Natural killer cell (primary cell): Measurements from ENCODE around the gene PPP1R9A. TPM values are rescaled to one million over a fixed set of nuclear protein-coding genes. Genes with fewer than 3 reads are reported as not detected.

ENCODE experiments used
- ATAC-seq, 3 donors: fragments of 150-1000 bp in 2 of 3; fragments of 200-7000 bp in 1 of 3; cut with Tn5 transposase; 1 replicate in 1 of 3; 2 replicates in 2 of 3; pipeline ENCODE4 v1.10.0; 2021; ENCODE audit warnings: mild to moderate bottlenecking in 2 of 3, moderate library complexity in 2 of 3
- DNase-seq, 2 donors: peaks; one replicate each; pipeline versions ENCODE4 v3.0.0 to v3.0.0-alpha.2; 2013 to 2021; ENCODE audit warnings: mixed read lengths in 1 of 2
- H3K27ac ChIP-seq: one replicate; pipeline ENCODE4 v1.5.1; 2013; ENCODE audit warnings: mild to moderate bottlenecking, low read length
- H3K27me3 ChIP-seq: one replicate; pipeline ENCODE4 v1.6.1; 2013; ENCODE audit warnings: low read length; ENCODE audit not compliant: control insufficient read depth, insufficient read depth
- H3K36me3 ChIP-seq: one replicate; pipeline ENCODE4 v1.6.1; 2013; ENCODE audit warnings: low read length; ENCODE audit not compliant: control insufficient read depth, insufficient read depth
- H3K4me1 ChIP-seq: one replicate; pipeline ENCODE4 v1.6.1; 2013; ENCODE audit warnings: low read length; ENCODE audit not compliant: control insufficient read depth, insufficient read depth
- H3K4me3 ChIP-seq: one replicate; pipeline ENCODE4 v1.5.1; 2013; ENCODE audit warnings: low read length
- H3K9me3 ChIP-seq: one replicate; pipeline ENCODE4 v1.6.1; 2013; ENCODE audit warnings: low read length; ENCODE audit not compliant: control insufficient read depth, insufficient read depth
- H3K27ac Mint-ChIP-seq, 2 donors: one replicate each; pipeline ENCODE4 v1.8.0; 2022; ENCODE audit warnings: mild to moderate bottlenecking in 2 of 2, mixed read lengths in 2 of 2, moderate library complexity in 1 of 2
- H3K27me3 Mint-ChIP-seq, 2 donors: one replicate each; pipeline ENCODE4 v1.8.0; 2022; ENCODE audit warnings: low read depth in 2 of 2, mixed read lengths in 2 of 2
- H3K36me3 Mint-ChIP-seq: one replicate; pipeline ENCODE4 v1.8.0; 2022; ENCODE audit warnings: mixed read lengths
- H3K4me1 Mint-ChIP-seq, 2 donors: one replicate each; pipeline ENCODE4 v1.8.0; 2022; ENCODE audit warnings: mixed read lengths in 2 of 2
- H3K4me3 Mint-ChIP-seq: one replicate; pipeline ENCODE4 v1.8.0; 2022; ENCODE audit warnings: mild to moderate bottlenecking, moderate library complexity, mixed read lengths
- H3K9me3 Mint-ChIP-seq, 2 donors: one replicate each; pipeline ENCODE4 v1.8.0; 2022; ENCODE audit warnings: mixed read lengths in 2 of 2
- CTCF ChIP-seq: fragments of 200-600 bp; IDR thresholded peaks from one replicate; pipeline ENCODE4 v1.8.0; 2022; ENCODE audit warnings: antibody characterized with exemption
- WGBS: methylation state at CpG from one replicate; pipeline ENCODE4 v1.1.7; 2013; ENCODE audit warnings: missing lambda C conversion rate; ENCODE audit not compliant: insufficient coverage; 5-methylcytosine and 5-hydroxymethylcytosine counted together
- intact Hi-C: fragments of 100-400 bp; cut with micrococcal nuclease; formaldehyde crosslinking; loops from one replicate; pipeline ENCODE4 v1.14.2; 2022
- total RNA-seq, 4 donors: library from RNA; stranded (reverse); fragments of 120-200 nt in 1 of 4; gene quantifications; one replicate each; pipeline versions ENCODE4 v1.2.3 to v1.2.4, GENCODE V29; 2013 to 2022

PPP1R9A gene
- total RNA-seq, 3 donors from 2014 or later (not counting 1 experiment from before 2014, with no cell fraction given): 1.6 to 6.0 (median 2.0) TPM

GRCh38 chr7:95317966-95318365, 410.6 kb downstream of the PPP1R9A start:
- H3K27me3 Mint-ChIP-seq: peaks cover 0 to 10% of the 10 kb centered on the region in 2 donors

GRCh38 chr7:95318501-95319100, 411.2 kb downstream of the PPP1R9A start:
- H3K9me3 Mint-ChIP-seq: no peaks in the 10 kb centered on the region
- 98% methylated on average over 5 of the region's 8 CpGs for WGBS
- no peak for TF ChIP-seq CTCF

More at GRCh38 chr7:95317966-95318365, 410.6 kb downstream of the PPP1R9A start:
- Mint-ChIP-seq H3K9me3 (no peaks in the 10 kb centered on the region), H3K27ac (no peak overlapping the region), H3K4me1 (no peaks in the 10 kb centered on the region), H3K36me3 (no peaks in the 10 kb centered on the region), H3K4me3 (no peak overlapping the region)
- no peak overlapping the region for H3K4me3 ChIP-seq
- DNase-seq: no peak
- no peak overlapping the region for H3K27ac ChIP-seq
- H3K27me3 ChIP-seq: no peaks in the 10 kb centered on the region
- no peaks in the 10 kb centered on the region for H3K36me3 ChIP-seq
- ATAC-seq: no peak
- intact Hi-C loops: no loop called here
- no peak for TF ChIP-seq CTCF
- WGBS: 57% methylated on average over 1 of the region's 3 CpGs
- no peaks in the 10 kb centered on the region for H3K4me1 ChIP-seq
- H3K9me3 ChIP-seq: no peaks in the 10 kb centered on the region

GRCh38 chr7:95319570-95319969, 412.2 kb downstream of the PPP1R9A start:
- Histone ChIP-seq H3K9me3 (no peaks in the 10 kb centered on the region), H3K36me3 (no peaks in the 10 kb centered on the region)

More at GRCh38 chr7:95318501-95319100, 411.2 kb downstream of the PPP1R9A start:
- peaks cover 0 to 9% of the 10 kb centered on the region in 2 donors for H3K27me3 Mint-ChIP-seq
- Histone ChIP-seq H3K36me3 (no peaks in the 10 kb centered on the region), H3K27me3 (no peaks in the 10 kb centered on the region), H3K4me1 (no peaks in the 10 kb centered on the region), H3K27ac (no peak overlapping the region), H3K4me3 (no peak overlapping the region), H3K9me3 (no peaks in the 10 kb centered on the region)
- H3K27ac Mint-ChIP-seq: no peak overlapping the region
- DNase-seq: no peak
- no peaks in the 10 kb centered on the region for H3K4me1 Mint-ChIP-seq
- no peaks in the 10 kb centered on the region for H3K36me3 Mint-ChIP-seq
- no peak overlapping the region for H3K4me3 Mint-ChIP-seq
- intact Hi-C loops: no loop called here
- ATAC-seq: no peak

More at GRCh38 chr7:95319570-95319969, 412.2 kb downstream of the PPP1R9A start:
- H3K27ac Mint-ChIP-seq: no peak overlapping the region
- no peak for TF ChIP-seq CTCF
- H3K36me3 Mint-ChIP-seq: no peaks in the 10 kb centered on the region
- peaks cover 0 to 2% of the 10 kb centered on the region in 2 donors for H3K27me3 Mint-ChIP-seq
- H3K4me1 Mint-ChIP-seq: no peaks in the 10 kb centered on the region
- H3K4me1 ChIP-seq: no peaks in the 10 kb centered on the region
- H3K9me3 Mint-ChIP-seq: no peaks in the 10 kb centered on the region
- H3K4me3 ChIP-seq: no peak overlapping the region
- peaks cover 4% of the 10 kb centered on the region for H3K27me3 ChIP-seq
- no peak for ATAC-seq
- no peak for DNase-seq
- H3K4me3 Mint-ChIP-seq: no peak overlapping the region
- intact Hi-C loops: no loop called here
- H3K27ac ChIP-seq: no peak overlapping the region
- WGBS: no CpG with 5 or more reads among the region's 1 CpG
